ENCODE data around the gene SPEF2. TPM values are rescaled to one million over a fixed set of nuclear protein-coding genes. Genes with fewer than 3 reads are reported as not detected.

Gene SPEF2
- total and polyA plus RNA-seq, 9 of the 15 experiments (the other 6 are each of a cell fraction or from before 2014, with no cell fraction given): 0.11 to 0.62 (median 0.20) TPM; not detected in 2

GRCh38 chr5:35860686-35861085 is 243.0 kb downstream of the SPEF2 start:
- no peaks in the 10 kb centered on the region for H3K9me3 ChIP-seq (replicated peaks; ENCODE audit: control insufficient read depth, insufficient read depth, low read depth, low read length)
- FAIRE-seq (no peak), DNase-seq (ENCODE audit: extremely low read depth in 1 of 4, low spot score in 3 of 4) (no peak), ATAC-seq (no peak)
- no peak for TF ChIP-seq E2F1 (CRISPR knock-in tag; IDR thresholded peaks at IDR 0.05)
- no peak for TF ChIP-seq HMG20A (CRISPR knock-in tag; conservative IDR thresholded peaks at IDR 0.05)
- no peak for TF ChIP-seq NONO (IDR thresholded peaks at IDR 0.05; ENCODE audit: low read depth in 2 of 2, low read length in 1 of 2)
- TF ChIP-seq SRSF1 (IDR thresholded peaks at IDR 0.05; ENCODE audit: low read depth, low read length): no peak
- no peak for TF ChIP-seq ZNF518B (CRISPR knock-in tag; IDR thresholded peaks at IDR 0.05)
- TF ChIP-seq ZNF717 (CRISPR knock-in tag; IDR thresholded peaks at IDR 0.05): no peak
- TF ChIP-seq ZNF212 (CRISPR knock-in tag; IDR thresholded peaks at IDR 0.05): no peak
- no peak for TF ChIP-seq SETDB1 (IDR thresholded peaks at IDR 0.05; ENCODE audit: low read length)
- TF ChIP-seq ZBTB1 (CRISPR knock-in tag; IDR thresholded peaks at IDR 0.05; ENCODE audit: borderline replicate concordance, low read depth): no peak
- TF ChIP-seq POLR3A (IDR thresholded peaks at IDR 0.05; ENCODE audit: borderline replicate concordance, extremely low read depth, insufficient read depth, insufficient read length): no peak
- TF ChIP-seq ZNF57 (CRISPR knock-in tag; IDR thresholded peaks at IDR 0.05): no peak
- TF ChIP-seq HINFP (tag; conservative IDR thresholded peaks at IDR 0.05; ENCODE audit: low read depth): no peak
- H3K36me3 ChIP-seq (ENCODE audit: control insufficient read depth, insufficient read depth, low read length): no peaks in the 10 kb centered on the region
- ChIA-PET CTCF (ENCODE audit: low intra/inter-chr PET ratio) (no interaction called here), POLR2A (no interaction called here)
- no peaks in the 10 kb centered on the region for H3K9me1 ChIP-seq (ENCODE audit: control insufficient read depth, insufficient read depth, low read length)
- in situ Hi-C loops (cut with MboI) (no loop called here), intact Hi-C loops (cut with micrococcal nuclease) (no loop called here)
- no peaks in the 10 kb centered on the region for H3K79me2 ChIP-seq (ENCODE audit: control insufficient read depth, insufficient read depth, low read length)
- no peak overlapping the region for H3K27ac ChIP-seq (ENCODE audit: extremely low read depth, low read depth, low read length)
- H3K9ac ChIP-seq (ENCODE audit: insufficient read depth in 1 of 2, low read depth in 2 of 2, low read length in 2 of 2): no peak overlapping the region
- no peak overlapping the region for H3K4me2 ChIP-seq (ENCODE audit: insufficient read depth, low read length)
- no peaks in the 10 kb centered on the region for H4K20me1 ChIP-seq (replicated peaks; ENCODE audit: control insufficient read depth, insufficient read depth, low read length)
- no peak overlapping the region for H2AFZ ChIP-seq (ENCODE audit: low read depth, low read length)
- no peak overlapping the region for H3K4me3 ChIP-seq
- no peaks in the 10 kb centered on the region for H3K4me1 ChIP-seq (replicated peaks in 1 of 2; ENCODE audit: control insufficient read depth in 2 of 2, insufficient read depth in 2 of 2, low read length in 2 of 2)
- 8% methylated on average over 1 of the region's 1 CpG for WGBS (ENCODE audit: insufficient coverage, low coverage, missing lambda C conversion rate)
- no peaks in the 10 kb centered on the region for H3K27me3 ChIP-seq (ENCODE audit: control insufficient read depth in 2 of 2, insufficient read depth in 2 of 2, low read length in 2 of 2)
- no TSS peak for BruUV-seq (replicated peaks)
